Stomach (tissue), 9 donors: ENCODE data around the gene NAA11. TPM values are rescaled to one million over a fixed set of nuclear protein-coding genes. Genes with fewer than 3 reads are reported as not detected.

Source experiments
- DNase-seq, 2 donors: peaks; one replicate each; pipeline versions ENCODE4 v3.0.0 to v3.0.0-alpha.2; 2013 to 2019
- H3K27ac ChIP-seq, 5 donors: fragments of 200-600 bp in 4 of 5; sonication (generic) in 4 of 5; one replicate each; pipeline ENCODE4 v1.5.1; 2013 to 2019; ENCODE audit warnings: mild to moderate bottlenecking in 1 of 5, moderate library complexity in 1 of 5
- H3K27me3 ChIP-seq, 3 donors: fragments of 200-600 bp; sonication (generic); one replicate each; pipeline ENCODE4 v1.5.1; 2017 to 2019; ENCODE audit warnings: mixed run types in 1 of 3
- H3K36me3 ChIP-seq, 4 donors: fragments of 200-600 bp; sonication (generic); 1 replicate in 3 of 4; 2 replicates in 1 of 4; pipeline ENCODE4 v1.5.1; 2016 to 2019
- H3K4me1 ChIP-seq, 4 donors: fragments of 200-600 bp; sonication (generic); one replicate each; pipeline ENCODE4 v1.5.1; 2016 to 2019
- H3K4me3 ChIP-seq, 4 donors: fragments of 200-600 bp; sonication (generic) in 3 of 4; one replicate each; pipeline ENCODE4 v1.5.1; 2016 to 2019; ENCODE audit warnings: mild to moderate bottlenecking in 1 of 4
- H3K9me3 ChIP-seq, 4 donors: fragments of 200-600 bp; sonication (generic); one replicate each; pipeline ENCODE4 v1.5.1; 2016 to 2019
- CTCF ChIP-seq, 7 experiments: fragments of 450-650 bp in 4 of 7; fragments of 200-600 bp in 3 of 7; sonication (generic) in 3 of 7; IDR thresholded peaks; one replicate each; pipeline ENCODE4 v1.5.1; 2016 to 2019; ENCODE audit warnings: antibody characterized with exemption in 7 of 7, control low read depth in 2 of 7, mild to moderate bottlenecking in 1 of 7
- EP300 ChIP-seq: sonication (generic); formaldehyde crosslinking; IDR thresholded peaks from one replicate; pipeline ENCODE4 v1.6.1; 2017; ENCODE audit warnings: antibody characterized with exemption
- POLR2A ChIP-seq, 4 donors: fragments of 450-650 bp; IDR thresholded peaks; one replicate each; pipeline ENCODE4 v1.6.1; 2016; ENCODE audit warnings: antibody characterized with exemption in 4 of 4, control low read depth in 2 of 4, mild to moderate bottlenecking in 1 of 4, moderate library complexity in 1 of 4
- POLR2AphosphoS5 ChIP-seq, 3 donors: sonication (generic); formaldehyde crosslinking; IDR thresholded peaks; one replicate each; pipeline ENCODE4 v1.6.1; 2016; ENCODE audit warnings: antibody characterized with exemption in 3 of 3
- WGBS, 5 donors: extraction: QIAGEN DNeasy Blood & Tissue Kit in 3 of 5; methylation state at CpG; one replicate each; pipeline versions ENCODE4 v1.1.5 to v1.1.7; 2013 to 2018; 5-methylcytosine and 5-hydroxymethylcytosine counted together
- intact Hi-C: fragments of 100-400 bp; cut with DNase I; formaldehyde crosslinking; loops from one replicate; pipeline ENCODE4 v1.15.1; 2023; ENCODE audit warnings: low total_unique reads
- polyA plus RNA-seq, 3 donors: library from polyadenylated mRNA; stranded (reverse); fragments of 200-250 nt; gene quantifications; one replicate each; pipeline ENCODE4 v1.2.3, GENCODE V29; 2013
- total RNA-seq, 5 donors: library from RNA; depleted of rRNA; stranded (reverse); fragments of >200 nt; gene quantifications; one replicate each; pipeline versions ENCODE4 v1.1.0 to v1.2.3, GENCODE V29; 2014 to 2016
- donor health status: healthy with polysubstance abuse.
- donor health status: Bipolar disorder and iron deficiency.
- donor health status: healthy.

Gene NAA11
- total and polyA plus RNA-seq, 8 donors, result not detected

- Histone ChIP-seq H3K4me1 (no peaks in the 10 kb centered on the region), H3K4me3 (no peak overlapping the region), H3K36me3 (no peaks in the 10 kb centered on the region), H3K9me3 (no peaks in the 10 kb centered on the region), H3K27me3 (no peaks in the 10 kb centered on the region), H3K27ac (no peak overlapping the region)
- DNase-seq, result no peak
- 74 to 85% (median 81%) methylated on average over 6 of the region's 6 CpGs for WGBS, 5 donors
- intact Hi-C loops, result no loop called here
- TF ChIP-seq POLR2A (IDR thresholded peaks at IDR 0.05) (no peak), POLR2AphosphoS5 (IDR thresholded peaks at IDR 0.05) (no peak), EP300 (no peak), CTCF (IDR thresholded peaks at IDR 0.05) (no peak)
These were observed 27.4 kb downstream of the NAA11 start for GRCh38 chr4:79298484-79298883.

GRCh38 chr4:79298027-79298426, 27.8 kb downstream of the NAA11 start:
- TF ChIP-seq POLR2A (IDR thresholded peaks at IDR 0.05) (no peak), EP300 (no peak), CTCF (IDR thresholded peaks at IDR 0.05) (no peak), POLR2AphosphoS5 (IDR thresholded peaks at IDR 0.05) (no peak)
- Histone ChIP-seq H3K4me3 (no peak overlapping the region), H3K9me3 (no peaks in the 10 kb centered on the region), H3K27ac (no peak overlapping the region), H3K36me3 (no peaks in the 10 kb centered on the region), H3K27me3 (no peaks in the 10 kb centered on the region), H3K4me1 (no peaks in the 10 kb centered on the region)
- intact Hi-C loops, result no loop called here
- no peak for DNase-seq
- 78 to 92% (median 88%) methylated on average over 5 to 6 of the region's 6 CpGs for WGBS, 5 donors

GRCh38 chr4:79297479-79297878, 28.4 kb downstream of the NAA11 start:
- Histone ChIP-seq H3K27me3 (no peaks in the 10 kb centered on the region), H3K36me3 (no peaks in the 10 kb centered on the region), H3K9me3 (no peaks in the 10 kb centered on the region), H3K4me3 (no peak overlapping the region), H3K27ac (no peak overlapping the region), H3K4me1 (no peaks in the 10 kb centered on the region)
- DNase-seq, result no peak
- TF ChIP-seq POLR2AphosphoS5 (IDR thresholded peaks at IDR 0.05) (no peak), CTCF (IDR thresholded peaks at IDR 0.05) (no peak), EP300 (no peak), POLR2A (IDR thresholded peaks at IDR 0.05) (no peak)
- intact Hi-C loops, result no loop called here
- WGBS, 5 donors, result 78 to 100% (median 88%) methylated on average over 1 to 4 of the region's 4 CpGs

- Histone ChIP-seq H3K4me1 (no peaks in the 10 kb centered on the region), H3K4me3 (no peak overlapping the region), H3K9me3 (no peaks in the 10 kb centered on the region), H3K27ac (no peak overlapping the region), H3K36me3 (no peaks in the 10 kb centered on the region), H3K27me3 (no peaks in the 10 kb centered on the region)
- DNase-seq, result no peak
- intact Hi-C loops, result no loop called here
- TF ChIP-seq CTCF (IDR thresholded peaks at IDR 0.05) (no peak), EP300 (no peak)
- 82 to 94% (median 87%) methylated on average over 9 to 11 of the region's 11 CpGs for WGBS, 5 donors
These were observed 29.0 kb downstream of the NAA11 start for GRCh38 chr4:79296768-79297428.
